ENCODE data around the gene REM2.

DNA sequence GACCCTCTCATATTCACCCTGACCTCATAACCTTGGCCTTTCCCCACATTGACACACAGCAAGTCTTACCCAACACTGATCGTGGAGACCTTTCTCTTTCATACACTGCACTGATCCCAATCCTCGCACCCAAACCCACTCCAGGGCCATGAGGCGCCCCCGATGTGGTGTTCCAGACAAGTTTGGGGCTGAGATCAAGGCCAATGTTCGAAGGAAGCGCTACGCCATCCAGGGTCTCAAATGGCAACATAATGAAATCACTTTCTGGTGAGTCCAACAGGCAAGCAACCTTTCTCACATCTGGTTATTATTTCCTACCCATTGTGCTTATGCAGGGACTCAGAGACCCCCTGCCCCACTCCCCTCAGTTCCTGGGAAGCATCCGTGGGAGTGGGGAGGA is 41.3 kb upstream of the REM2 start:
- TF ChIP-seq, protein P1, sequence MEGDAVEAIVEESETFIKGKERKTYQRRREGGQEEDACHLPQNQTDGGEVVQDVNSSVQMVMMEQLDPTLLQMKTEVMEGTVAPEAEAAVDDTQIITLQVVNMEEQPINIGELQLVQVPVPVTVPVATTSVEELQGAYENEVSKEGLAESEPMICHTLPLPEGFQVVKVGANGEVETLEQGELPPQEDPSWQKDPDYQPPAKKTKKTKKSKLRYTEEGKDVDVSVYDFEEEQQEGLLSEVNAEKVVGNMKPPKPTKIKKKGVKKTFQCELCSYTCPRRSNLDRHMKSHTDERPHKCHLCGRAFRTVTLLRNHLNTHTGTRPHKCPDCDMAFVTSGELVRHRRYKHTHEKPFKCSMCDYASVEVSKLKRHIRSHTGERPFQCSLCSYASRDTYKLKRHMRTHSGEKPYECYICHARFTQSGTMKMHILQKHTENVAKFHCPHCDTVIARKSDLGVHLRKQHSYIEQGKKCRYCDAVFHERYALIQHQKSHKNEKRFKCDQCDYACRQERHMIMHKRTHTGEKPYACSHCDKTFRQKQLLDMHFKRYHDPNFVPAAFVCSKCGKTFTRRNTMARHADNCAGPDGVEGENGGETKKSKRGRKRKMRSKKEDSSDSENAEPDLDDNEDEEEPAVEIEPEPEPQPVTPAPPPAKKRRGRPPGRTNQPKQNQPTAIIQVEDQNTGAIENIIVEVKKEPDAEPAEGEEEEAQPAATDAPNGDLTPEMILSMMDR (IDR thresholded peaks at IDR 0.05): no peak
- no peak for TF ChIP-seq POLR2A (IDR thresholded peaks at IDR 0.05)
- TF ChIP-seq EP300 (IDR thresholded peaks at IDR 0.05): no peak
